NCI-H2171 treated with DMSO at 0.1 percent for 48 hours (cell line): ENCODE data around the gene SDR9C7.
"Not testable (repeated sequence)": the region's sequence is repeated elsewhere in the genome, so short reads cannot be mapped to it uniquely, and the experiment has no call there.

ENCODE experiments used
- DNase-seq: peaks from one replicate; lab custom pipeline; 2025; lab: John Stamatoyannopoulos, UW

SDR9C7 gene

DNA sequence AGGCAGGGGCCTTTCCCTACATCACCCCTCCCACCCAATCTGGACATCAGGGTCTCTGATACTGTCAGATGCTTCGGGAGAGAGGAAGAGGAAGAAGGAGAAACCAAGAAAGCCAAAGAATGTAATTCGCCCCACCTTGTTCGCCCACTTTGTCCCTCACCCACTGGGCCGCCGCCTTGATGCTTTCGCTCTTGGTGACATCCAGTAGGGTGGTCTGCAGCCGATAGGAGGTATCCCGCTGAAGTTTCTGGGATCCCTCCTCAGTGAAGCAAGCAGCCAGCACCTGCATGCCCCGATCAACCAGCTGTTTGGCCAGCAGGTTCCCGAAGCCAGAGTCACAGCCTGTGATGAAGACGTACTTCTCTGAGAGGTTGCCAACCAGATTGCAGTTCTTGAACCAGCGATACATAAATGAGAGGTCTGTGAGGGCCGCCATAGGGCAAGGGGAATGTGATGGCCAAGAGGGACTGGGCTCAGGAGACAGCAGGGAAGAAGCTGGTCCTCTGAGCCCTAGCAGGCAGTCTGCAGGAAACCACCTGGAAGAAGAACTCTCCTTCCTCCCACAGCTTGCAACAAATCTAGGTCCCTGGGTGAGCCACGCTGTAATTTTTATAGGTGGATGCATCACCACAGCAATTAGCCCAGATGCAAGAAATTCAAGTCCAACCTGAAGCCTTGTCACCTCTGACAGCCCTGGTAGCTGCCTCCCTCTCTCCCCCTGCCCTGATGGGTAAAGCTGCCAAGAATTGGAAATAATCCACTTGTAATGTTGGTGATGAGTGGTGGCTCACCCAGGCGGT lies at the start of gene SDR9C7:
Gene SDR9C7, minus strand, starts transcription at position 583 of the 800 bp plus-strand sequence. Its CDS starts 147 bp downstream, at position 436.
- DNase-seq = no peak

DNA sequence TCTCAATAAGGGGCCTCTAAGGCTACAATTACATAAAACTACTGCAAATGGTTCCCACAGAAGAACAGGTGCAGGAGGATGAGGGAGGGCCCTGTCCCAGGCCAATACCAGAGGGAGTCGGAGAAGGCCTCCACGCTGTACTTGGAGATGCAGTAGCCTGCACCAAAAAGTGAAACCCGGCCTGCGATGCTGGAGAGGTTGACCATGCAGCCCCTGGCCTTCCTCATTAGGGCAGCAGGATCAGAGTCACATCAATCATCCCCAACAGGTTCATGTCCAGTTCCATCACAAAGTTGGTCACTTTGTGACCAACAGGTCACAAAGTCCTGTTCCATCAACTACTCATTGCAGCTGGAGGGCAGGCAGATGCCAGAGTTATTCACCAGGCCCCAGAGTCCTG lies 49.2 kb upstream of the SDR9C7 start:
- DNase-seq = no peak

DNA sequence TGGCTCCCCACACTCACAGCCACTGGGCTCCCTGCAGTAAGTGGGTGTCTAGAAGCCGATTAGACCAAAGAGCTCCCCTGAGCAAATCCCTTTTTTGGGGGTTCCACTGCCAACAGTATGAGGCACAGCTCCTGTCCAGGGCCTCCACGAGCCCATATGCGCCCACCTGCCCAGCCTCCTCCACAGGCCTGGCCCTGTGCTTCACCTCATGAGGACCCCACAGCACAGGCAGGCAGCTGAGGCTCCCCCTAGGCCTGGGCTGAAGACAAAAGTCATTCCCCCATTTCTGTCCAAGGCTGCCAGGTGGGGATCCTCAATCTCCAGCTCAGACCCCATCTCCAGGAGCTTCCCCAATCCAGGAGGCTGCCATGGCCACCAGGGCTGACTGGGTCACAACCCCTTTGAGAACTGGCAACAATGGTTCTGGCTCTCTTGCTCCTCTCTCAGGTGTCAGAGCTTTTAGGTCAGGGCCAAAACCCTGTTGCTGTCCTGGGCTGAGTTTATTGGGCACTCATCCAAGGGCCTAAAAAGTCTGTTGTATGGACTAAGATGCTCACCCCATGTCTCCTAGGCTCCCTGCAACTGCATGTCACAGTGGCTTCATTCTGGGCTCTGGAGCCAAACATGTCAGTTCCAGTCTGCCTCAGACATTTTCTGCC lies 48.5 kb upstream of the SDR9C7 start:
- DNase-seq = not testable (repeated sequence)

DNA sequence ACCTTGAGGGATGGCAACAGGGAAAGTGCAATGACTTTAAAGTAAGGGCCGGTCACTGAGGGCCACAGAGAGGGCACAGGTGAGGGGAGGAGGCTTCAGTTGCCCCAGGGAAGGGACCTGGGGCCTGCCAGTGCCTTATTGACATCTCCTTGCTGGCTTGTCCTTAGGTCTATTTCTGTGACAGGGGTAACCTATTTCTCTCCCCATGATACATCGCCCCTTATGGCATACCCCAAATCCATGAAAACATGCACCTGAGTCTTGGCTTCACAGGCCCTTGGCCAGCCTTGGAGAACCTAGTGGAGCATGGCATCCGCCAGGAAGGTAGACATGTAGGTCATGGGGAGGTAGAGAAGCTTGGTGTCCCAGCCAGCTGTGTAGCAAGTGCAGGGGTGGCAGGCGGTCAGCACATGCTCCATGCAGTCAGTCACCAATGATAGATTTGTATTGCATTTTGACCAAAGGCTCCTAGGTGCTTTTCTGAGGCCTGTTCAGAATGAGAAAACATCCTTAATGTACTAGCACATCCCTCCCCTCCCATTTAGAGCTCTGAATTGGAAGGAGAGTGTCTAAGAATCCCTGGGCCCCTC lies 46.8 kb upstream of the SDR9C7 start:
- no peak for DNase-seq

DNA sequence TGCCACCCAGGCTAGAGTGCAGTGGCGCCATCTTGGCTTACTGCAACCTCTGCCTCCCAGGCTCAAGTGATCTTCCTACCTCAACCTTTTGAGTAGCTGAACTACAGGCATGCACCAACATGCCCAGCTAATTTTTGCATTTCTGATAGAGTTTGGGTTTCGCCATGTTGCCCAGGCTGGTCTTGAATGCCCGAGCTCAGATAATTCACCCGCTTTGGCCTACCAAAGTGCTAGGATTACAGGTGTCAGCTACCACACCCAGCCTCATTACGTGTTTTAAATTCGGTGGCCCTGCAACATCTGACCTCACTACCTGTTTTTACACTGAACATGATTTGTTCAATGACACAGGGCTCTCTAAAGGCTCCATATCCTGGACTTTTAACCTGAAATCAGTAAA lies 46.1 kb upstream of the SDR9C7 start:
- no peak for DNase-seq

DNA sequence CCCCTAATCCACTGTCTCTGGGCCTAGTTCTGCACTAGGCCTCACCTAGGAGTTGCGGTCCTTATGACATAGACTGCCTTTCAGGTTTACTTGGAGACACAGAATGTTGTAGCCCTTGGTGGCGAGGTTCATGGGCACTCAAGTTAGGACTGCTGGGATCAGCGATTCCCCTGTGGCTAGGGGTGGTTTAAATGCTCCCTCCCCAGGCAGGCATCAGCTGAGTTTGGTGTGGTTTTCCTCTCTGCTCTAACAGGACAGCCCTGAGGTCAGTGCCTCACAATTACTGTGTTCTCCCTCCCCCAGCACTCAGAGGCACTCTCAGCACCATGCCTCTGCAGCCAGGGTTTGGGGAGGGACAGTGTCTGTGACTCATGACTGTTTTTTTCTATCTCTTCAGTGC lies 45.4 kb upstream of the SDR9C7 start:
- no peak for DNase-seq

DNA sequence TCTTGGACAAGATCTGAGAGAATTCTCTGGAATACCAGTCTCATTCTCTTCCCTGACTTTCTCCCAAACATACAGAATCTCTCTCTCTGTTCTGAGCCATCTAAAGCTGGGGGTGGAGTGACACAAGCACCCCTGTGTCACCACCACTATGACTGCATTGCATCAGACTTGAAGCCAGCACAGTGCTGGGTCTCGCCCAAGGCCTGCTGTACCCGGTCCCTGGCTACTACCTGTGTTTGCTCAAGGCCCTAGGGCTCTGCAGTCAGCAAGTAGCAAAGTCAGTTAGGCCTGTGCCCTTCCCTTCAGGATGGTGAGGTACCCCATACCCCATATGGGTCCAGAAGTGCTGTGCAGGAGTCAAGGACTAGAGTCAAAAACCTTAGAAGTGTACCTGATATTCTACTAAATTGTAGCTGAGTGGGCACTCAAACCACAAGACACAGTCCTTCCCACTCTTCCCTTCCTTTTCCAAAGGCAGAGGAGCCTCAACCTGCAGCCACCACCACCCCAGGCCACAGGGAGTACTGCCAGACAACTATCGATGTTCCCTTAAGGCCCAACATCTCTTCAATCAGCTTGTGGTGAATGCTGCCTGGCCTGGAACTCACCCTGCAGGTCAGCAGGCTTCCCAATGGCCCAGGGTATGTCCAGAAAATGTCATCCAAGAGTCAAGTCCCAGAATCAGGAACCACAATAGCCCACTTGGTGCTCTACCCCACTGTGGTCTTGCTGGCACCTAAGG lies 44.4 kb upstream of the SDR9C7 start:
- no peak for DNase-seq

DNA sequence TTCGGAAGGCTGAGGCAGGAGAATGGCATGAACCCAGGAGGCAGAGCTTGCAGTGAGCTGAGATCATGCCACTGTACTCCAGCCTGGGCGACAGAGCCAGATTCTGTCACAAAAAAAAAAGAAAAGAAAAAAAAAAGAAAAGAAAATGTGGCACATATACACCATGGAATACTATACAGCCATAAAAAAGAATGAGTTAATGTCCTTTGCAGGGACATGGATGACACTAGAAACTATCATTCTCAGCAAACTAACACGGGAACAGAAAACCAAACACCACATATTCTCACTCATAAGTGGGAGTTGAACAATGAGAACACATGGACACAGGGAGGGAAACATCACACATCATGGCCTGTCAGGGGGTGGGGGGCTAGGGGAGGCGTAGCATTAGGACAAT lies 43.2 kb upstream of the SDR9C7 start:
- DNase-seq = not testable (repeated sequence)

DNA sequence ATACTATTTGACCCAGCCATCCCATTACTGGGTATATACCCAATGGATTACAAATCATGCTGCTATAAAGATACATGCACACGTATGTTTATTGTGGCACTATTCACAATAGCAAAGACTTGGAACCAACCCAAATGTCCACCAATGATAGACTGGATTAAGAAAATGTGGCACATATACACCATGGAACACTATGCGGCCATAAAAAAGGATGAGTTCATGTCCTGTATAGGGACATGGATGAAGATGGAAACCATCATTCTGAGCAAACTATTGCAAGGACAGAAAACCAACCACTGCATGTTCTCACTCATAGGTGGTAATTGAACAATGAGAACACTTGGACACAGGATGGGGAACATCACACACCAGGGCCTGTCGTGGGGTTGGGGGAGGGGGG lies 40.0 kb upstream of the SDR9C7 start:
- DNase-seq = not testable (repeated sequence)

DNA sequence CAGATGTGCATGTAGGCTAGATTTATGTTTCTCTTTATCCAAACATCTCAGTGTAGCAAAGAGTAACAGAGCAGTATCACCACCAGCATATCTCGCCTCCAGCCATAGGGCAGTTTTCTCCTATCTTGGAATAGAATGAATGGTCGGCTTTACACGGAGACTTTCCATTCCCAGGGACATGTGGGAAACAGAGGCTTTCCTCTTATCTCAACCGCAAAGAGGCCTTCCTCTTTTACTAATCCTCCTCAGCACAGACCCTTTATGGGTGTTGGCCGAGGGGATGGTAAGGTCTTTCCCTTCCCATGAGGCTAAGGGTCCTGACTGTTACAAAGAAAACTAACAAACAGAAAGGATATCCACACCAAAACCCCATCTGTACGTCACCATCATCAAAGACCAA lies 34.7 kb upstream of the SDR9C7 start:
- DNase-seq = not testable (repeated sequence)

DNA sequence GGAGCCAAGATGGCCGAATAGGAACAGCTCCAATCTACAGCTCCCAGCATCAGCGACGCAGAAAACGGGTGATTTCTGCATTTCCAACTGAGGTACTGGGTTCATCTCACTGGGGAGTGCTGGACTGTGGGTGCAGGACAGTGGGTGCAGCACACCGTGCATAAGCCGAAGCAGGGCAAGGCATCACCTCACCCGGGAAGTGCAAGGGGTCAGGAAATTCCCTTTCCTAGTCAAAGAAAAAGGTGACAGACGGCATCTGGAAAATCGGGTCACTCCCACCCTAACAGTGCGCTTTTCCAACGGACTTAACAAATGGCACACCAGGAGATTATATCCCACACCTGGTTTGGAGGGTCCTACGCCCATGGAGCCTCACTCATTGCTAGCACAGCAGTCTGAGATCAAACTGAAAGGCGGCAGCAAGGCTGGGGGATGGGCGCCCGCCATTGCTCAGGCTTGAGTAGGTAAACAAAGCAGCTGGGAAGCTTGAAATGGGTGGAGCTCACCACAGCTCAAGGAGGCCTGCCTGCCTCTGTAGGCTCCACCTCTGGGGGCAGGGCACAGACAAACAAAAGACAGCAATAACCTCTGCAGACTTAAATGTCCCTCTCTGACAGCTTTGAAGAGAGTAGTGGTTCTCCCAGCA lies 31.9 kb upstream of the SDR9C7 start:
- DNase-seq = not testable (repeated sequence)

DNA sequence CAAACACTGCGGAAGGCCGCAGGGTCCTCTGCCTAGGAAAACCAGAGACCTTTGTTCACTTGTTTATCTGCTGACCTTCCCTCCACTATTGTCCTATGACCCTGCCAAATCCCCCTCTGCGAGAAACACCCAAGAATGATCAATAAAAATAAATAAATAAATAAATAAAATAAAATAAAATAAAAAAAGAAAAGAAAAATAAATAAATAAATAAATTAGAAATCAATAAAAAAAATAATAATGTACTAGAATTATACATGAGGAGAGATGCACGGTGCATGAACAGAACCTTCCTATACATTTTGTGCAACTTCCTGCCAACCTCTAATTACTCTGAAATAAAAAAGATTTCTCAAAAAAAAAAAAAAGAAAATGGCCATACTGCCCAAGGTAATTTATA lies 30.9 kb upstream of the SDR9C7 start:
- not testable (repeated sequence) for DNase-seq

DNA sequence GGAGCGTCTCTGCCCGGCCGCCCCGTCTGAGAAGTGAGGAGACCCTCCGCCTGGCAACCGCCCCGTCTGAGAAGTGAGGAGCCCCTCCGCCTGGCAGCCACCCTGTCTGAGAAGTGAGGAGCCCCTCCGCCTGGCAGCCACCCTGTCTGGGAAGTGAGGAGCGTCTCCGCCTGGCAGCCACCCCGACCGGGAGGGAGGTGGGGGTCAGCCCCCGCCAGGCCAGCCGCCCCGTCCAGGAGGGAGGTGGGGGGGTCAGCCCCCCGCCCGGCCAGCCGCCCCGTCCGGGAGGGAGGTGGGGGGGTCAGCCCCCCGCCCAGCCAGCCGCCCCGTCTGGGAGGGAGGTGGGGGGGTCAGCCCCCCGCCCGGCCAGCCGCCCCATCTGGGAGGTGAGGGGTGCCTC lies 29.3 kb upstream of the SDR9C7 start:
- DNase-seq = not testable (repeated sequence)

DNA sequence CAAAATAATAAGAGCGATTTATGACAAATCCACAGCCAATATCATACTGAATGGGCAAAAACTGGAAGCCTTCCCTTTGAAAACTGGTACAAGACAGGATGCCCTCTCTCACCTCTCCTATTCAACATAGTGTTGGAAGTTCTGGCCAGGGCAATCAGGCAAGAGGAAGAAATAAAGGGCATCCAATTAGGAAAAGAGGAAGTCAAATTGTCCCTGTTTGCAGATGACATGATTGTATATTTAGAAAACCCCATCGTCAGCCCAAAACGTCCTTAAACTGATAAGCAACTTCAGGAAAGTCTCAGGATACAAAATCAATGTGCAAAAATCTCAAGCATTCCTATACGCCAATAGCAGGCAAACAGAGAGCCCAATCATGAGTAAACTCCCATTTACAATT lies 28.0 kb upstream of the SDR9C7 start:
- not testable (repeated sequence) for DNase-seq

DNA sequence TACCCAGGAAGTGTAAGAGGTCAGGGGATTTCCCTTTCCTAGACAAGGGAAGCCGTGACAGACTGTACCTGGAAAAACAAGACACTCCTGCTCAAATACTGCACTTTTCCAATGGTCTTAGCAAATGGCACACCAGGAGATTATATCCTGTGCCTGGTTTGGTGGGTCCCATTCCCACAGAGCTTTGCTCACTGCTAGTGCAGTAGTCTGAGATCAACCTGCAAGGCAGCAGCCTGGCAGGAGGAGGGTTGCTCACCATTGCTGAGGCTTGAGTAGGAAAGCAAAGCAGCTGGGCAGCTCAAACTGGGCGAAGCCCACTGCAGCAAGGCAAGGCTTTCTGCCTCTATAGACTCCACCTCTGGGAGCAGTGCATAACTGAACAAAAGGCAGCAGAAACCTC lies 24.2 kb upstream of the SDR9C7 start:
- no peak for DNase-seq

DNA sequence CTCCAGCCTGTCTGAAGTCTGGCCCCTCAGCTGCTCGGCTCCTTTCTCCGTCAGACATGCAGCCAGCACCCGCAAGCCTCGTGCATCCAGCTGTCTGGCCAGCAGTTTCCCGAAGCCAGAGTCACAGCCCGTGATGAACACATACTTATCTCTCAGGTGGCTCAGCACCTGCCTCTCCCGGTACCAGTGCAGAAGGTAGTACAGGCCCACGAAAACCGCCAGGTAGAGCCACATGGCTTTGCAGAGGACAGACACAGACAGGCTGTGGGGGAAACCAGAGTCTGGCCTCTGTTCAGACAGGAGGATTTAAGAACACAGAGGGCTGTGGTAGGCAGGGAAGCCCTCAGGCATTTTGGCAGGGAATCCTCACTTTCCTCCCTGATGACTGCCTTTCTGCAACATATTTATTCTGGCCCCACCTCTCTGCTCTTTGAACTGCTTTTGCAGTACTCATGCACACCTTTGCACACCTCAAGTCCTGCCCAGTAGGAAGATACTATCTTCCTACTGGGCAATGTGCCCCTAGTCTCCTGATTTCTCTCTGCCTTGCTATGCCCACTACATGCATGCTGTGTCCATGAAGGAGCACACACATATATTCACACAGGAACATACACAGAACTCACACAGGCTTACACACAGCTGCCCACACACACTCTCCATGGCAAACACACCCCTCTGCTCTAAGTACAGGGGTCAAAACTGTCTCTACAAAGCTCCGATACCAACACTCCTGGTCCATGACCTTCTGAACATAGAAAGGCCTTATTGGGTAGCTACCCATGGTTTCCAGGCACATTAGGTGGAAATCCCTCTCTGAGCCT lies 23.2 kb upstream of the SDR9C7 start, which contains the start of gene RDH16:
Gene RDH16, minus strand, starts transcription at position 380 of the 824 bp plus-strand sequence. Its CDS starts 146 bp downstream, at position 234.
- no peak for DNase-seq

DNA sequence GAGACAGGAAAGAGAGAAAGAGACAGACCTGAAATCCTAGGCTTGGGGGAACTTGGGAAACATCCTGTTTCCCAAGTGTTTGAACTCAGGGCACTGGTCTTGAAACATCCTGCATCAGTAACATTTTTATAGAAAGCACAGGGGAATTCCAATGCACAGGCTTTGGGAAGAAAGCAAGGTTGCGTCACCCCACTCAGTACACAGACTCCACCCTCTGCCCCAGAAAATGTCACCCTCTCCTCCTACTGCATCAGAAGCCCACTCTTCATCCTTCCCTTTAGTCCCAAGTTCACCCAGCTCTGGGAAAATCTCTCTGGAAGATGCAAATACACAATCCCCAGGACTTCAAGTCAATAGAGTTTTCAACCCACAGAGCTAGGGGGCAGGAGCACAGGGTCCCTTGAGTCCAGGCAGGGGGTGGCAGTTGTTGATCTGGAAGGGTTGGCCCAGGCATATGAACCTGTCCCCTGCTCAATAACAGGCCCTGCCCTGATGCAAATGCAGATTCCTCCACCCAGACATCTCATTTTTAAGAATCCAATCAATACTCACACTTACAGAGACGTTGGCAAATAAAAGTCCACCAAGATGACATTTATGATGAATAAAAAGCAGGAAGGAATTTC lies 21.5 kb upstream of the SDR9C7 start:
- DNase-seq = no peak

DNA sequence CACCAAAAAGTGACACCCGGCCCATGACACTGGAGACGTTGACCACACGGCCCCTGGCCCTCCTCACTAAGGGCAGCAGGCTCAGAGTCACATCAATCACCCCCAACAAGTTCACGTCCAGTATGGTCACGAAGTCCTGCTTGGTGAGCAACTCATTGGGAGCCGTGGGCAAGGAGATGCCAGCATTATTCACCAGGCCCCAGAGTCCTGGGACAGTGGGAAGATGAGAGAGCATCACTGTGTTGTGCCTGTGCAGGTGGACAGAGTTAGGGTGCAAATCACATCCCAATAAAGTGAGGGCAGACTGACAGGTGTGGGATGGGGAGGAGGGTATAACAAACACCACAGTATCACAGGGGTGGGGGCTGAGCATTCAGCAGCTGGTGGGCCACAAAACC lies 20.7 kb upstream of the SDR9C7 start:
- no peak for DNase-seq

DNA sequence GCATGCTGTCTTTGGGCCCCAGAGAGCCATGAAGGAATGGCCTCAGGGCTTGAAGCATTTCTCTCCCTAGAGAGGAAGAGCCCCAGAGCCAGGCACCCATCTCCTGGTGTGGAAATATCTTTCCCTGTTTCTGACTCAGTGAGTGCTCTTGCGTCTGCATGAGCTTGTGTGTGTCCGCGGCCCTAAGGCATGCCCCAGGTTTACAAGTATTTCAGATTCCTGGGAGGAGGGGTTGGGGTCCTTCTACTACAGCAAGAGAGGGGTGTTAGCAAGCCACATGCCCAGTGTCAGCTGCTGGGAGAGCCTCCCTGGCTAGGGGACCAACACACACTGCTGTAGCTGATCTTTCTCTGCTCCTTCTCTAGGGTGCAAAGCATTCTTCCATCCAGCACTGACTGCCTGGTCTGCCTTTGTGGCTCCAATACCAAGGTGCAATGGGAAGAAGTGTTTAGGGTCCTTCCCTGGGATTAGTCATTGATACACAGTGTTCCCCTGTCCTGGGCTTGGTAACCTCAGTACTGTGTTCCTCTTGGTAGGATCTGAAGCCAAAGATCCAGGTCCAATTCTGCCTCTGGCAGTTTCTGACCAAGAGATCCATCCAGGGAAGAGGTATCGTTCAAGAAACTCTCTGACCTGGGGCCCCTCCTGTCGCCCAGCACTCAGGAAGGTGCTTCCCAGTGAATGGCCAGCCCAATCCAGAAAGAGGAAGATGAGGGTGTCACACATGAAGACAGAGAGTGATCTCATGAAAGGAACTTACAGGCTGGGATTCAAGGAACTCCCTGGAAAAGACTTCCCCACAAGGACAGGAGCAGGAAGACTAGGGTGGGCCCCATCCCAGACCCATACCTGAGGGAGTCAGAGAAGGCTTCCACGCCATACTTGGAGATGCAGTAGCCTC lies 20.1 kb upstream of the SDR9C7 start:
- no peak for DNase-seq
